NCI-H2227 treated with DMSO at 0.1 percent for 48 hours (cell line): Measurements from ENCODE around the gene LPP.

Experiments used
- DNase-seq: peaks from one replicate; lab custom pipeline; 2025; lab: John Stamatoyannopoulos, UW

Gene LPP

GRCh38 chr3:188557235-188557634, 403.3 kb downstream of the LPP start:
- no peak for DNase-seq

- DNase-seq = no peak
Measured at GRCh38 chr3:188558343-188559071, 404.6 kb downstream of the LPP start.

GRCh38 chr3:188559072-188559429, 405.1 kb downstream of the LPP start:
- DNase-seq = no peak

GRCh38 chr3:188559856-188560255, 405.9 kb downstream of the LPP start:
- no peak for DNase-seq

- DNase-seq = no peak
Measured at GRCh38 chr3:188562144-188562543, 408.2 kb downstream of the LPP start.

GRCh38 chr3:188567478-188568195, 413.7 kb downstream of the LPP start:
- no peak for DNase-seq

GRCh38 chr3:188568736-188569135, 414.8 kb downstream of the LPP start:
- no peak for DNase-seq

- no peak for DNase-seq
Measured at GRCh38 chr3:188571531-188572095, 417.7 kb downstream of the LPP start.

- DNase-seq = no peak
Measured at GRCh38 chr3:188573291-188573940, 419.5 kb downstream of the LPP start.

GRCh38 chr3:188573956-188574355, 420.0 kb downstream of the LPP start:
- no peak for DNase-seq

- no peak for DNase-seq
Measured at GRCh38 chr3:188574885-188575284, 420.9 kb downstream of the LPP start.

GRCh38 chr3:188575501-188575900, 421.5 kb downstream of the LPP start:
- no peak for DNase-seq

GRCh38 chr3:188577539-188577938, 423.6 kb downstream of the LPP start:
- DNase-seq = no peak

- DNase-seq = no peak
Measured at GRCh38 chr3:188578576-188579363, 424.8 kb downstream of the LPP start.

- no peak for DNase-seq
Measured at GRCh38 chr3:188580223-188580622, 426.3 kb downstream of the LPP start.

GRCh38 chr3:188580659-188581058, 426.7 kb downstream of the LPP start:
- DNase-seq = no peak

- no peak for DNase-seq
Measured at GRCh38 chr3:188581365-188581764, 427.4 kb downstream of the LPP start.

- DNase-seq = no peak
Measured at GRCh38 chr3:188581792-188582191, 427.8 kb downstream of the LPP start.

- DNase-seq = no peak
Measured at GRCh38 chr3:188583341-188584161, 429.6 kb downstream of the LPP start.

GRCh38 chr3:188584162-188584529, 430.2 kb downstream of the LPP start:
- no peak for DNase-seq
